Large intestine (tissue), 3 donors: Measurements from ENCODE around the gene H19. TPM values are rescaled to one million over a fixed set of nuclear protein-coding genes. Genes with fewer than 3 reads are reported as not detected.

ENCODE experiments used
- DNase-seq, 2 donors: peaks; one replicate each; pipeline versions ENCODE4 v3.0.0 to v3.0.0-alpha.2; 2013
- H3K27ac ChIP-seq: one replicate; pipeline ENCODE4 v1.5.1; 2013; ENCODE audit warnings: low read length
- H3K27me3 ChIP-seq: 2 replicates; pipeline ENCODE4 v1.6.1; 2013; ENCODE audit warnings: low read length; ENCODE audit not compliant: control insufficient read depth, insufficient read depth
- H3K36me3 ChIP-seq: 2 replicates; pipeline ENCODE4 v1.6.1; 2013; ENCODE audit warnings: low read length; ENCODE audit not compliant: control insufficient read depth, insufficient read depth
- H3K4me1 ChIP-seq: one replicate; pipeline ENCODE4 v1.6.1; 2013; ENCODE audit warnings: low read length; ENCODE audit not compliant: control insufficient read depth, insufficient read depth
- H3K4me3 ChIP-seq: one replicate; pipeline ENCODE4 v1.5.1; 2013; ENCODE audit warnings: low read length
- H3K9me3 ChIP-seq: one replicate; pipeline ENCODE4 v1.6.1; 2013; ENCODE audit warnings: mild to moderate bottlenecking, low read depth, low read length, moderate library complexity; ENCODE audit not compliant: control insufficient read depth
- WGBS: methylation state at CpG from one replicate; pipeline ENCODE4 v1.1.5; 2013; ENCODE audit warnings: low lambda C conversion rate; ENCODE audit not compliant: insufficient coverage; 5-methylcytosine and 5-hydroxymethylcytosine counted together
- polyA plus RNA-seq: library from polyadenylated mRNA; unstranded; fragments of 120-200 nt; gene quantifications from one replicate; pipeline ENCODE4 v1.2.1, GENCODE V29; 2013

The H19 gene
- polyA plus RNA-seq, 1 donor = 4,676 TPM

DNA sequence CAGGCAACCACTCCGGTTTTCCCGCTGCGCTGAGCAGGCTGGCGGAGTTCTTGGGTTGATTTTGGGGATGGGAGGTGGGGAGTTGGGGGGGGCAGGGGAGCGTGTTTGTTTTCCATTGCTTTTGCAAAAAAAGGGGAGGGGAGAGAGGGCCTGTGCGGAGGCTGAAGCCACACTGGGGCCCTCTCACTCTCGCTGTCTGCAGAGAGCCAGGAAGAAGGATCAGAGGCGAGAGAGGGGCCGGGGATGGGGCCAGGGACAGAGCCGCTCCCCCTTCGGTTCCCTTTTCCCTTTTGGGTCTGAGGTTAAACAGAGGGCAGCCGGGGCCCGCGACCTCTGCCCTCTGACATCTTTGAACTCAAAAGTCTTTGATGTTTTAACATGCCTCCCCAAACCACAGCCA, 17.4 kb upstream of the H19 start:
- no peaks in the 10 kb centered on the region for H3K9me3 ChIP-seq
- no peak for DNase-seq
- no CpG with 5 or more reads among the region's 14 CpGs for WGBS
- H3K4me1 ChIP-seq = no peaks in the 10 kb centered on the region
- no peak overlapping the region for H3K4me3 ChIP-seq
- H3K36me3 ChIP-seq = no peaks in the 10 kb centered on the region
- no peak overlapping the region for H3K27ac ChIP-seq
- no peaks in the 10 kb centered on the region for H3K27me3 ChIP-seq

DNA sequence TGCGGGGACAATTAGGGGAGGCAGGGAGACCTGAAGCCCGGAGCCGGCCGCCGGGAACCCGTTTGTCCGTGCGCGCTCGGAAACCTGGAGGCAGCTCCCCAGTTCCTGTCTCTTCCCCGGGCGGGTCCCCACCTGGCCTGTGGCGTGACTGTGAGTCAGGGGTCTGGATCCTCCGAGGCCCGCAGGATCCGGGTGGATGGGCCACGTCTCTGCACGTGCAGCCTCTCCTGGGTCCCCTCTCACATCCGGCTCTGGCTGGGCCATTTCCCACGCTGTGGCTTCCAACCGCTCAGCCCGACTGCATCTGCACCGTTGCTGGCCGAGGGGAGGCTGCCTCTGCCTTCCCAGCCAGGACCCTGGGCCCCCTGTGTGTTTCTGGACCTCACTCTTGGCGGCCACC, 14.8 kb upstream of the H19 start:
- Histone ChIP-seq H3K27ac (no peak overlapping the region), H3K27me3 (no peaks in the 10 kb centered on the region), H3K36me3 (no peaks in the 10 kb centered on the region), H3K9me3 (no peaks in the 10 kb centered on the region), H3K4me1 (no peaks in the 10 kb centered on the region), H3K4me3 (no peak overlapping the region)
- no CpG with 5 or more reads among the region's 25 CpGs for WGBS
- DNase-seq = no peak

GRCh38 chr11:2004466-2004865, 6.8 kb upstream of the H19 start:
- H3K4me3 ChIP-seq = no peak overlapping the region
- H3K36me3 ChIP-seq = no peaks in the 10 kb centered on the region
- WGBS = no CpG with 5 or more reads among the region's 13 CpGs
- H3K27me3 ChIP-seq = no peaks in the 10 kb centered on the region
- no peaks in the 10 kb centered on the region for H3K4me1 ChIP-seq
- H3K9me3 ChIP-seq = no peaks in the 10 kb centered on the region
- no peak overlapping the region for H3K27ac ChIP-seq
- DNase-seq = no peak

DNA sequence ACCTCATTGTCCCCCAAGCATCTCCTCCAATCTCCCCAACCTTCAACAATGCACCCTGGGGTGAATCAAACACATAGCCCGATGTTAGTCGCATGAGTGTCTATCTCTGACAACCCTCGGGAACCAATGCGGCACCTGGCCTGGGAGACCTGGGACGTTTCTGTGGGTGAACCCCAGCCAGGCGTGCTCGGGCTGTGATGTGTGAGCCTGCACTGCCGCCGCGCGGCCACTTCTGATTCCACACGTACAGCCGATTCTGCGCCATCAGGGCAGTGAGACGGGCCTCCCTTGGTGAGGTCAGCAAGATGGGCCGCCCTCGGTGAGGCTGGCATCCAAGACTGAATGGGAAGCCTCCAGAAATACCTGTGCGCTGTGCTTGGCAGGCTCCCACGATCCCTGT, 5.2 kb upstream of the H19 start:
- H3K9me3 ChIP-seq = no peaks in the 10 kb centered on the region
- H3K4me3 ChIP-seq = no peak overlapping the region
- WGBS = no CpG with 5 or more reads among the region's 19 CpGs
- no peak overlapping the region for H3K27ac ChIP-seq
- H3K4me1 ChIP-seq = no peaks in the 10 kb centered on the region
- no peak for DNase-seq
- no peaks in the 10 kb centered on the region for H3K36me3 ChIP-seq
- H3K27me3 ChIP-seq = no peaks in the 10 kb centered on the region

- no peaks in the 10 kb centered on the region for H3K27me3 ChIP-seq
- no peaks in the 10 kb centered on the region for H3K36me3 ChIP-seq
- no peak overlapping the region for H3K27ac ChIP-seq
- no peaks in the 10 kb centered on the region for H3K9me3 ChIP-seq
- no peak overlapping the region for H3K4me3 ChIP-seq
- no peaks in the 10 kb centered on the region for H3K4me1 ChIP-seq
- no peak for DNase-seq
- no CpG with 5 or more reads among the region's 42 CpGs for WGBS
Observed at GRCh38 chr11:2002042-2002776, 4.6 kb upstream of the H19 start.

DNA sequence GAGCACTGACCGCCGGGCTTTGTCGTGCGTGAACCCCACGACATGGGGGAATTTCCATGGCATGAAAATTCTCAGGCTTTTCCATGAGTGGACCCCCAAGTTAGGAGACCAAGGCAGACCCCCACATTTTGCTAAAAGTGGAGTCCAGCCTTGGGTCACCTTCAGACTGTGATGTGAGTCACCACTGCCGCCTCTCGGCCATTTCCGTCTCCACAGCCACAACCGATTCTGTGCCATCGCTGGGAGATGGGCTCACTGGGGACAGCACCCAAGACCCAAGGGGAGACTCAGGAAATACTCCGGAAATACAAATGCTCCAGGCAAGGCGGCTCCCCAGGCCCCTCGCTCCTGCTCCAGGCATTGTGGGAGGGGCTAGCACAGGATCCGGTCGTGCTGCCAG, 1.2 kb upstream of the H19 start:
- WGBS = no CpG with 5 or more reads among the region's 15 CpGs
- Histone ChIP-seq H3K4me1 (no peaks in the 10 kb centered on the region), H3K4me3 (no peak overlapping the region), H3K36me3 (no peaks in the 10 kb centered on the region), H3K27ac (no peak overlapping the region), H3K9me3 (no peaks in the 10 kb centered on the region), H3K27me3 (no peaks in the 10 kb centered on the region)
- DNase-seq = no peak

GRCh38 chr11:1998290-1998689, 648 bp upstream of the H19 start:
- DNase-seq = no peak
- Histone ChIP-seq H3K27ac (no peak overlapping the region), H3K9me3 (no peaks in the 10 kb centered on the region), H3K4me3 (no peak overlapping the region), H3K36me3 (no peaks in the 10 kb centered on the region), H3K4me1 (peaks cover under 1% of the 10 kb centered on the region), H3K27me3 (no peaks in the 10 kb centered on the region)
- WGBS = no CpG with 5 or more reads among the region's 28 CpGs

DNA sequence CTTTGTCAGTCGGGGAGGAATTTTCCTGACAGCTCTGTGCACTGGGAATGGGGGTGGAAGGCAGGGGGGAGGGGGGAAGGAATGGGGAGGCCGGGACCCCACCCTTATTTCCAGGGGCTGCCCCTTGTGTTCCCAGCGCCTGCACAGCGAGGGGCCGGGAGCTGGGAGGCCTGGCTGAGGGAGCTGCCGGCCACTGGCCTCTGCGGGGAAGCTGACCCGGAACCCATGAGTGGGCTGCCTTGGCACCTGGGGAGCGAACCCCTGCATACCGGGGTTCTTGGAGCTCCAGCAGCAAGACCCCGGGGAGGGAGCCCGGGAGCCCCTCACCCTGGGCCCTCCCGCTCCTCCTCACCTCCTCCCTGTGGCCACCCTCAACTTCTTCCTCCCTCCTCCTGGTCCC, 3.5 kb downstream of the H19 start:
- H3K36me3 ChIP-seq = no peaks in the 10 kb centered on the region

GRCh38 chr11:1992111-1992510, 5.5 kb downstream of the H19 start:
- H3K27me3 ChIP-seq = no peaks in the 10 kb centered on the region
- no peaks in the 10 kb centered on the region for H3K36me3 ChIP-seq
- no peak overlapping the region for H3K27ac ChIP-seq
- peaks cover 8% of the 10 kb centered on the region for H3K4me1 ChIP-seq
- WGBS = no CpG with 5 or more reads among the region's 26 CpGs
- H3K4me3 ChIP-seq = no peak overlapping the region
- DNase-seq = peak in 1 of 2 donors; percentile 18
- no peaks in the 10 kb centered on the region for H3K9me3 ChIP-seq

More for the DNA sequence above, 3.5 kb downstream of the H19 start:
- peak in 1 of 2 donors; percentile 26 for DNase-seq
- Histone ChIP-seq H3K4me3 (no peak overlapping the region), H3K4me1 (peaks cover 3% of the 10 kb centered on the region), H3K9me3 (no peaks in the 10 kb centered on the region), H3K27me3 (no peaks in the 10 kb centered on the region), H3K27ac (peak overlapping the region; percentile 29)
- no CpG with 5 or more reads among the region's 13 CpGs for WGBS

DNA sequence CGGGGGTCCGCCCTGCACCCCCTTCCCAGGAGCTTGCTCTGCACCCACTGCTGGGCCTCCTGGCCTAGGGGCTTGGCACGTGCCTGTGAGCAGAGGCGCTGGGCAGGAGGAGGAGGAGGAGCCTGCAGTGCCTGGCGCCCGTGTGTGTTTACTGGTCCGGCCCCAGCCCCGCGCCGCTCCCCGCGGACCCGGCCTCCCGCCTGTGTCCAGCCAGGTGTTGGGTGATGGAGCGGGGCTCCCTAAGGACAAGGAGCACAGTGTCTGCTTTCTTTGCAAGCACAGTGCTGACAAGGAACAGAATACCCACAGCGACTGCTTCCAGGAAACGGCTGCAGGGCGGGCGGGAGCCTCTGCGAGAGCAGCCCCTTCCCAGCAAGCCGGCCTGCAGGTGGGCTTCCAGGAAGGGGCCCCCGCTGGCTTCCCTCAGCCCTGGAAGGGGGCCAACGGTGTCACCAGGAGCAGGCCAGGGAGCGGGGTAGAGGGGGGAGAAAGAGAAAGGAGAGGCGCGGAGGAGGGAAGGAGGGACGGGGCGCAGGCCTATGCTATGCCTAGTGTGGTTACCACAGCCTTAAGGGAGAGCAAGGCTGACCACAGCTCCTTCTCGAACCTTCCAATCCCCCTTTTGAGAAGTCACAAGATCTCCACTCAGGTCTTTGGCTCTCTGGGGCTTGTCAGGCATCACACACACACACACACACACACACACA, 6.6 kb downstream of the H19 start:
- Histone ChIP-seq H3K9me3 (no peaks in the 10 kb centered on the region), H3K4me1 (peaks cover 8% of the 10 kb centered on the region), H3K4me3 (no peak overlapping the region), H3K36me3 (no peaks in the 10 kb centered on the region), H3K27ac (no peak overlapping the region), H3K27me3 (no peaks in the 10 kb centered on the region)
- no peak for DNase-seq
- WGBS = no CpG with 5 or more reads among the region's 29 CpGs

DNA sequence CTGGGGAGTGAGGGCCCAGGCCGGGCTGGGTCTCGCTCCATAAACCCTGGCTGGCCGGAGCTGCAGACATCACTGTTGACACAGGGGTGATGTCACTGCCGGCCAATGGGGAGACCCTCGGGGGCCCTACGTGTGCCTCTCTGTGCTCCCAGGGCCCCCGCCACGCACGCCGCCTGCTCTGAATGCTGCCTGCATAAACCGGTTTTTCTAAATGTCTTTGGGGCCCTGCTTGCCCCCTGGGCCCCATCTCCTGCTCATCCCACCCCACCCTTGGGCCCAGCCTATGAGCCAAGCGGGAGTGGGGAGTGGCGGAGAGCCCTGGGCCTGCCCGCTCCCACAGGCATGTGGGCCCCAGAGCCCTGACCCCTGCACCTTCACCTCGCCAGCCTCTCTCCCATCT, 7.7 kb downstream of the H19 start:
- WGBS = no CpG with 5 or more reads among the region's 15 CpGs
- H3K4me3 ChIP-seq = no peak overlapping the region
- H3K27ac ChIP-seq = peak overlapping the region; percentile 70
- peaks cover 8% of the 10 kb centered on the region for H3K4me1 ChIP-seq
- no peaks in the 10 kb centered on the region for H3K36me3 ChIP-seq
- no peaks in the 10 kb centered on the region for H3K9me3 ChIP-seq
- H3K27me3 ChIP-seq = no peaks in the 10 kb centered on the region
- DNase-seq = no peak
